SU-DHL-6 (cell line): ENCODE data around the gene CPNE8.

Source experiments
- H2AFZ ChIP-seq: fragments of 200-600 bp; sonication (generic); 2 replicates; pipeline ENCODE4 v1.6.1; 2014; ENCODE audit warnings: low read depth, mild to moderate bottlenecking, moderate library complexity, mixed read lengths, antibody characterized with exemption, low read length; ENCODE audit not compliant: severe bottlenecking
- H3F3A ChIP-seq: fragments of 200-600 bp; shearing (Covaris generic); 2 replicates; pipeline ENCODE4 v1.6.0; 2016; ENCODE audit warnings: antibody characterized with exemption, mild to moderate bottlenecking; ENCODE audit not compliant: insufficient read depth
- H3K27ac ChIP-seq: fragments of 200-600 bp; sonication (generic); 2 replicates; pipeline ENCODE4 v1.5.1; 2016; ENCODE audit warnings: low read depth, mild to moderate bottlenecking, low read length, moderate library complexity, mixed read lengths
- H3K27me3 ChIP-seq: fragments of 200-600 bp; sonication (generic), shearing (Covaris generic); 2 replicates; pipeline ENCODE4 v1.6.0; 2014; ENCODE audit warnings: mild to moderate bottlenecking, low read length
- H3K36me3 ChIP-seq: fragments of 200-600 bp; sonication (generic); 2 replicates; pipeline ENCODE4 v1.6.1; 2014; ENCODE audit warnings: mild to moderate bottlenecking, low read length, mixed read lengths
- H3K4me2 ChIP-seq: fragments of 300-600, 200-600 bp; shearing (Covaris generic), sonication (generic); 2 replicates; pipeline ENCODE4 v1.6.0; 2014; ENCODE audit warnings: low read length, low read depth, mild to moderate bottlenecking; ENCODE audit not compliant: poor library complexity, severe bottlenecking
- H3K4me3 ChIP-seq: fragments of 200-600 bp; sonication (generic); 2 replicates; pipeline ENCODE4 v1.5.1; 2014; ENCODE audit warnings: antibody characterized with exemption, low read length, mild to moderate bottlenecking, mixed read lengths; ENCODE audit not compliant: insufficient read depth, poor library complexity, severe bottlenecking
- H3K79me2 ChIP-seq: fragments of 200-600 bp; sonication (generic); 2 replicates; pipeline ENCODE4 v1.6.1; 2014; ENCODE audit warnings: mild to moderate bottlenecking, low read length, moderate library complexity; ENCODE audit not compliant: insufficient read depth
- H3K9ac ChIP-seq: fragments of 200-600 bp; sonication (generic); 2 replicates; pipeline ENCODE4 v1.7.0; 2014; ENCODE audit warnings: mild to moderate bottlenecking, low read length
- H3K9me2 ChIP-seq: fragments of 200-600 bp; sonication (generic); replicated peaks from 2 replicates; pipeline ENCODE4 v1.6.1; 2014; ENCODE audit warnings: low read length; ENCODE audit not compliant: insufficient read depth
- H3K9me3 ChIP-seq: fragments of 200-600 bp; sonication (generic); 2 replicates; pipeline ENCODE4 v1.6.1; 2014; ENCODE audit warnings: low read length, mixed read lengths; ENCODE audit not compliant: insufficient read depth
- H4K20me1 ChIP-seq: fragments of 200-600 bp; sonication (generic); 2 replicates; pipeline ENCODE4 v1.6.1; 2014; ENCODE audit warnings: low read depth, mild to moderate bottlenecking, antibody characterized with exemption, low read length, moderate library complexity, mixed read lengths
- EZH2phosphoT487 ChIP-seq: fragments of 200-600 bp; sonication (generic), shearing (Covaris generic); conservative IDR thresholded peaks from 2 replicates; pipeline ENCODE4 v1.6.1; 2018; ENCODE audit warnings: mild to moderate bottlenecking, antibody characterized with exemption, low read length, moderate library complexity, mixed read lengths
- TF ChIP-seq, protein P1 (sequence below): fragments of 200-600 bp; sonication (generic); IDR thresholded peaks from one replicate; pipeline ENCODE4 v1.5.1; 2017; ENCODE audit warnings: antibody characterized with exemption, mild to moderate bottlenecking, low read length, moderate library complexity; ENCODE audit not compliant: insufficient read depth, poor library complexity, severe bottlenecking

Gene CPNE8

GRCh38 chr12:38895446-38895845 is 9.9 kb downstream of the CPNE8 start:
- H3K9ac ChIP-seq = no peak overlapping the region
- H3K27ac ChIP-seq = no peak overlapping the region
- TF ChIP-seq, protein P1, sequence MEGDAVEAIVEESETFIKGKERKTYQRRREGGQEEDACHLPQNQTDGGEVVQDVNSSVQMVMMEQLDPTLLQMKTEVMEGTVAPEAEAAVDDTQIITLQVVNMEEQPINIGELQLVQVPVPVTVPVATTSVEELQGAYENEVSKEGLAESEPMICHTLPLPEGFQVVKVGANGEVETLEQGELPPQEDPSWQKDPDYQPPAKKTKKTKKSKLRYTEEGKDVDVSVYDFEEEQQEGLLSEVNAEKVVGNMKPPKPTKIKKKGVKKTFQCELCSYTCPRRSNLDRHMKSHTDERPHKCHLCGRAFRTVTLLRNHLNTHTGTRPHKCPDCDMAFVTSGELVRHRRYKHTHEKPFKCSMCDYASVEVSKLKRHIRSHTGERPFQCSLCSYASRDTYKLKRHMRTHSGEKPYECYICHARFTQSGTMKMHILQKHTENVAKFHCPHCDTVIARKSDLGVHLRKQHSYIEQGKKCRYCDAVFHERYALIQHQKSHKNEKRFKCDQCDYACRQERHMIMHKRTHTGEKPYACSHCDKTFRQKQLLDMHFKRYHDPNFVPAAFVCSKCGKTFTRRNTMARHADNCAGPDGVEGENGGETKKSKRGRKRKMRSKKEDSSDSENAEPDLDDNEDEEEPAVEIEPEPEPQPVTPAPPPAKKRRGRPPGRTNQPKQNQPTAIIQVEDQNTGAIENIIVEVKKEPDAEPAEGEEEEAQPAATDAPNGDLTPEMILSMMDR = no peak
- TF ChIP-seq EZH2phosphoT487 = no peak
- H3K9me3 ChIP-seq = no peaks in the 10 kb centered on the region
- H3K4me3 ChIP-seq = no peak overlapping the region
- H3K27me3 ChIP-seq = no peaks in the 10 kb centered on the region
- H3K9me2 ChIP-seq = no peaks in the 10 kb centered on the region
- no peak overlapping the region for H2AFZ ChIP-seq
- no peaks in the 10 kb centered on the region for H4K20me1 ChIP-seq
- no peak overlapping the region for H3K4me2 ChIP-seq
- H3K79me2 ChIP-seq = no peaks in the 10 kb centered on the region
- no peaks in the 10 kb centered on the region for H3K36me3 ChIP-seq
- no peaks in the 10 kb centered on the region for H3F3A ChIP-seq

DNA sequence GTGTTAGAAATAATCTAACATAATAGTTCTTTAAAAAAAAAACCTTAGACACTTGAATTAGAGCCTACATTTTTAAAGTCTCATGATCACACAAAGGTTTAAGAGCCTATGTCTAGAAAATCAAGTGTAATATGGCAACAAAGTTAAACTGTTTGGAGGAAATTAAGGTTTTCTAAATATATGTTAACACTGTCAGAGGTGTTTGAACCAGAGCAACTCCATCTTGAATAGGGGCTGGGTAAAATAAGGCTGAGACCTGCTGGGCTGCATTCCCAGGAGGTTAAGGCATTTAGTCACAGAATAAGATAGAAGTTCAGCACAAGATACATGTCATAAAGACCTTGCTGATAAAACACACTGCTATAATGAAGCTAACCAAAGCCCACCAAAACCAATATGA is 12.4 kb downstream of the CPNE8 start:
- no peak for TF ChIP-seq EZH2phosphoT487
- TF ChIP-seq, protein P1 = no peak
- no peak overlapping the region for H2AFZ ChIP-seq
- H3K9ac ChIP-seq = no peak overlapping the region
- no peak overlapping the region for H3K27ac ChIP-seq
- H4K20me1 ChIP-seq = no peaks in the 10 kb centered on the region
- H3K79me2 ChIP-seq = no peaks in the 10 kb centered on the region
- H3K4me3 ChIP-seq = no peak overlapping the region
- H3F3A ChIP-seq = no peaks in the 10 kb centered on the region
- H3K4me2 ChIP-seq = no peak overlapping the region
- H3K27me3 ChIP-seq = no peaks in the 10 kb centered on the region
- no peaks in the 10 kb centered on the region for H3K9me2 ChIP-seq
- H3K9me3 ChIP-seq = no peaks in the 10 kb centered on the region
- no peaks in the 10 kb centered on the region for H3K36me3 ChIP-seq

- Histone ChIP-seq H3K4me3 (no peak overlapping the region), H3K9me3 (no peaks in the 10 kb centered on the region), H3K9ac (no peak overlapping the region), H3K36me3 (no peaks in the 10 kb centered on the region), H3K79me2 (no peaks in the 10 kb centered on the region), H3K4me2 (no peak overlapping the region), H2AFZ (no peak overlapping the region), H3K27ac (no peak overlapping the region), H3K9me2 (no peaks in the 10 kb centered on the region), H4K20me1 (no peaks in the 10 kb centered on the region), H3K27me3 (no peaks in the 10 kb centered on the region), H3F3A (no peaks in the 10 kb centered on the region)
- no peak for TF ChIP-seq EZH2phosphoT487
- TF ChIP-seq, protein P1 = no peak
These were observed 13.2 kb downstream of the CPNE8 start for GRCh38 chr12:38892087-38892786.
